ENCODE data around the gene TMEM184A.

TMEM184A gene

GRCh38 chr7:1499367-1500029, 56.5 kb downstream of the TMEM184A start:
- no peak for DNase-seq

GRCh38 chr7:1498370-1499305, 57.4 kb downstream of the TMEM184A start:
- no peak for DNase-seq

- no peak for DNase-seq
Measured at GRCh38 chr7:1497293-1497927, 58.6 kb downstream of the TMEM184A start.

GRCh38 chr7:1496531-1497292, 59.3 kb downstream of the TMEM184A start:
- DNase-seq: no peak

- no peak for DNase-seq
Measured at GRCh38 chr7:1495564-1496242, 60.3 kb downstream of the TMEM184A start.

- DNase-seq: no peak
Measured at GRCh38 chr7:1494866-1495563, 61.0 kb downstream of the TMEM184A start.

GRCh38 chr7:1494447-1494846, 61.6 kb downstream of the TMEM184A start:
- DNase-seq: no peak

- DNase-seq: no peak
Measured at GRCh38 chr7:1493571-1493970, 62.4 kb downstream of the TMEM184A start.

- no peak for DNase-seq
Measured at GRCh38 chr7:1493129-1493528, 62.9 kb downstream of the TMEM184A start.

GRCh38 chr7:1492640-1493039, 63.4 kb downstream of the TMEM184A start:
- no peak for DNase-seq
